GM10248 (cell line): ENCODE data around the gene RAD51B.

ENCODE experiments used
- CTCF ChIA-PET: fragments of 300-600 bp; sonication (Branson Sonifier 250); formaldehyde crosslinking; extraction: SDS; loops from one replicate; lab custom pipeline; 2021; ENCODE audit warnings: antibody characterized with exemption; lab: Yijun Ruan, JAX
- POLR2A ChIA-PET: fragments of 350-650 bp; sonication (Branson Sonifier 250); formaldehyde crosslinking; extraction: SDS; loops from one replicate; lab custom pipeline; 2020; ENCODE audit warnings: antibody characterized with exemption; lab: Yijun Ruan, JAX
- DNase-seq: peaks from one replicate; pipeline ENCODE4 v3.0.0; 2012; ENCODE audit errors: extremely low spot score
- CTCF ChIP-seq: IDR thresholded peaks from 2 replicates; pipeline ENCODE4 v1.5.1; 2012; ENCODE audit warnings: mild to moderate bottlenecking, low read depth; ENCODE audit errors: extremely low read depth, missing control alignments, control extremely low read depth

Gene RAD51B

GRCh38 chr14:68753690-68754089 lies 934.1 kb downstream of the RAD51B start:
- DNase-seq: no peak
- ChIA-PET CTCF (no interaction called here), POLR2A (no interaction called here)
- no peak for TF ChIP-seq CTCF

GRCh38 chr14:68755016-68755353 lies 935.4 kb downstream of the RAD51B start:
- TF ChIP-seq CTCF: no peak
- POLR2A ChIA-PET: no interaction called here
- no peak for DNase-seq
- CTCF ChIA-PET: interaction anchor here (1.0 to 1.4 kb wide), 2 partner anchors 33 to 506 kb away, joined by 3 to 4 read pairs; no protein-coding TSS in a partner anchor

- ChIA-PET POLR2A (no interaction called here), CTCF (interaction anchor here (1.0 to 2.4 kb wide), 3 partner anchors 11 to 507 kb away, joined by 3 to 11 read pairs (median 4); no protein-coding TSS in a partner anchor)
- no peak for DNase-seq
- no peak for TF ChIP-seq CTCF
Measured at GRCh38 chr14:68756000-68756481, 936.5 kb downstream of the RAD51B start.

GRCh38 chr14:68756734-68757133 lies 937.2 kb downstream of the RAD51B start:
- CTCF ChIA-PET: interaction anchor here (1.1 to 3.3 kb wide), 4 partner anchors 11 to 31 kb away, joined by 3 to 11 read pairs (median 8); no protein-coding TSS in a partner anchor
- POLR2A ChIA-PET: no interaction called here
- TF ChIP-seq CTCF: no peak
- no peak for DNase-seq

GRCh38 chr14:68757618-68758081 lies 938.1 kb downstream of the RAD51B start:
- no peak for DNase-seq
- CTCF ChIA-PET: interaction anchor here (0.7 to 3.3 kb wide), 7 partner anchors 11 to 159 kb away, joined by 3 to 11 read pairs (median 4); no protein-coding TSS in a partner anchor
- POLR2A ChIA-PET: interaction anchor here (0.6 kb wide), 1 partner anchor 485 kb away, joined by 3 read pairs; no protein-coding TSS in a partner anchor
- TF ChIP-seq CTCF: no peak

- POLR2A ChIA-PET: no interaction called here
- DNase-seq: no peak
- CTCF ChIA-PET: interaction anchor here (1.1 to 3.3 kb wide), 3 partner anchors 10 to 31 kb away, joined by 4 to 11 read pairs (median 4); no protein-coding TSS in a partner anchor
- no peak for TF ChIP-seq CTCF
Measured at GRCh38 chr14:68758301-68758700, 938.7 kb downstream of the RAD51B start.
